ENCODE results near the gene ZNF524. TPM values are rescaled to one million over a fixed set of nuclear protein-coding genes. Genes with fewer than 3 reads are reported as not detected.

Gene ZNF524
- total and polyA plus RNA-seq, 10 of the 15 experiments (the other 5 are each of a cell fraction or from before 2014, with no cell fraction given) = 0.47 to 18.6 (median 12.4) TPM; not detected in 1

GRCh38 chr19:55614711-55615542 lies 14.8 kb downstream of the ZNF524 start:
- in situ Hi-C loops (cut with MboI) (no loop called here), intact Hi-C loops (cut with micrococcal nuclease; ENCODE audit: unreplicated experiment) (no loop called here)
- Histone ChIP-seq H3K9ac (ENCODE audit: control insufficient read depth, insufficient read depth, low read length) (no peak overlapping the region), H3K27ac (ENCODE audit: control insufficient read depth, insufficient read depth) (no peak overlapping the region), H3K36me3 (ENCODE audit: control insufficient read depth in 2 of 2, insufficient read depth in 2 of 2, low read length in 1 of 2) (peaks cover 8 to 12% of the 10 kb centered on the region in 2 experiments), H3K4me3 (no peak overlapping the region), H3K4me1 (ENCODE audit: control insufficient read depth, insufficient read depth, low read length) (peaks cover 4% of the 10 kb centered on the region), H3K27me3 (replicated peaks in 1 of 2; ENCODE audit: control insufficient read depth in 2 of 2, insufficient read depth in 2 of 2, low read length in 1 of 2) (no peaks in the 10 kb centered on the region), H3K9me3 (replicated peaks; ENCODE audit: control insufficient read depth, insufficient read depth, low read length) (no peaks in the 10 kb centered on the region; the same call in 1 of the 3 replicates), H2AFZ (ENCODE audit: control insufficient read depth, low read depth, low read length) (no peak overlapping the region), H4K20me1 (ENCODE audit: control insufficient read depth, insufficient read depth) (peaks cover 3% of the 10 kb centered on the region; the same call in 1 of the 2 replicates), H3K4me2 (ENCODE audit: control insufficient read depth, insufficient read depth) (no peak overlapping the region), H3K79me2 (ENCODE audit: control insufficient read depth, insufficient read depth, low read length) (peaks cover 4% of the 10 kb centered on the region; the same call in 1 of the 2 replicates)
- TF ChIP-seq GABPA (IDR thresholded peaks at IDR 0.05; ENCODE audit: low read depth) = no peak
- no peak for TF ChIP-seq CTCF (IDR thresholded peaks at IDR 0.05 in 2 of 3, conservative IDR thresholded peaks at IDR 0.05 in 1 of 3; ENCODE audit: control insufficient read depth in 2 of 3, extremely low read depth in 1 of 3, insufficient read depth in 1 of 3, low read depth in 3 of 3, low read length in 3 of 3)
- TF ChIP-seq POLR2AphosphoS2 (IDR thresholded peaks at IDR 0.05; ENCODE audit: low read depth, low read length) = no peak
- no peak for TF ChIP-seq STAT1 (conservative IDR thresholded peaks at IDR 0.05)
- no peak for TF ChIP-seq YY1 (IDR thresholded peaks at IDR 0.05; ENCODE audit: low read depth, low read length)
- no peak for TF ChIP-seq MXI1 (IDR thresholded peaks at IDR 0.05; ENCODE audit: low read depth, low read length)
- no peak for TF ChIP-seq ZNF687 (IDR thresholded peaks at IDR 0.05)
- TF ChIP-seq FOS (IDR thresholded peaks at IDR 0.05; ENCODE audit: borderline replicate concordance, extremely low read depth, insufficient read length) = no peak
- FAIRE-seq = no peak
- no peak for DNase-seq (ENCODE audit: low read depth, low spot score)
- ChIA-PET CTCF (no interaction called here), POLR2A (no interaction called here), RAD21 (ENCODE audit: unreplicated experiment) (no interaction called here), SMC1A (ENCODE audit: uncharacterized antibody, unreplicated experiment) (no interaction called here)
- BruUV-seq (replicated peaks) = no TSS peak
- 99% methylated on average over 45 of the region's 98 CpGs for WGBS (ENCODE audit: insufficient coverage, insufficient replicate concordance, low lambda C conversion rate, missing lambda C conversion rate)
- ATAC-seq = no peak

All from GM12878 (cell line).